A673 (cell line): ENCODE data around the gene PFKP.

Experiments
- EZH2 ChIP-seq: fragments of 200-600 bp; sonication (generic); IDR thresholded peaks from 2 replicates; pipeline ENCODE4 v1.6.1; 2017; ENCODE audit warnings: borderline replicate concordance, low read depth, mild to moderate bottlenecking, mixed read lengths, antibody characterized with exemption, low read length; ENCODE audit not compliant: poor library complexity, severe bottlenecking
- TF ChIP-seq, protein P1 (sequence below): fragments of 300-800, 200-600 bp; sonication (generic); conservative IDR thresholded peaks from 2 replicates; pipeline ENCODE4 v1.5.1; 2017; ENCODE audit warnings: low read depth, mild to moderate bottlenecking, antibody characterized with exemption, low read length, moderate library complexity, mixed read lengths

DNA sequence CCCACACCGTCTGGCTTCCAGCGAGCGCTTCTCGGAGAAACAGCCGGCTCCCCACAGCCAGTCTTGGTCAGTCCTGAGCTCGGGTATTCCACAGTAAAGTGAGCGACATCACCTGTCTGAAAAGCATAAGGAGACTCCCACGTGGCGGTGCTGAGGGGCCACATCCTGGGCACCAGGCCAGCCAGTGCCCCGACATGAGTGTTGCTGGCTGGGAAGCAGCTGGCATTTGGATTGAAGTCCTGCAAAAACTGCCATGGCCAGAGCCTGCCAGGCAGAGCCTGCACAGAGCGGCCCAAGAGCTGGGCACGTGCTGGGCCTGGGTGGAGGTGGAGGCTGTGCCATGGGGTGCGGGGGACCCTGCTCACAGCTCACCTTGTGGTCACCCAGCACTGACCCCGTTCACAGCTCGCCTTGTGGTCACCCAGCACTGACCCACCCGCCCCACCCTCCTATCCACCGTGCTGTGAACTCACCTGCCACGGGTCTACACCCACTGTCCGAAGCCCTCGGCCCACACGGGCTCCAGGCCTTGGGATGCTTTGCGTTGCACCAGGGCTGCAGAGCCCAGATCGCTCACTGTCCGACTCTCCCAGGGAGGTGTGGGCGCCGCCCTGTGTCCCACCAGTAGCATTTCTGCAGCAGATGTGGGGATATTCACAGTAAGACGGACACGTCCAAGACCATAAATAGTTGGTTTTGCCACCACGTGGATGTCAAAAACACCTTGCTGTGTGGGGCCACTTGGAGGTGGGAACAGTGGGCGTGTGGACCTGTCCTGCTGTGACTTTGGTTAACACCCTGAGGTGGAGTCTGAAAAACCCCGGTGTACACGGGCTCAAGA, 56.4 kb downstream of the PFKP start:
- TF ChIP-seq, protein P1, sequence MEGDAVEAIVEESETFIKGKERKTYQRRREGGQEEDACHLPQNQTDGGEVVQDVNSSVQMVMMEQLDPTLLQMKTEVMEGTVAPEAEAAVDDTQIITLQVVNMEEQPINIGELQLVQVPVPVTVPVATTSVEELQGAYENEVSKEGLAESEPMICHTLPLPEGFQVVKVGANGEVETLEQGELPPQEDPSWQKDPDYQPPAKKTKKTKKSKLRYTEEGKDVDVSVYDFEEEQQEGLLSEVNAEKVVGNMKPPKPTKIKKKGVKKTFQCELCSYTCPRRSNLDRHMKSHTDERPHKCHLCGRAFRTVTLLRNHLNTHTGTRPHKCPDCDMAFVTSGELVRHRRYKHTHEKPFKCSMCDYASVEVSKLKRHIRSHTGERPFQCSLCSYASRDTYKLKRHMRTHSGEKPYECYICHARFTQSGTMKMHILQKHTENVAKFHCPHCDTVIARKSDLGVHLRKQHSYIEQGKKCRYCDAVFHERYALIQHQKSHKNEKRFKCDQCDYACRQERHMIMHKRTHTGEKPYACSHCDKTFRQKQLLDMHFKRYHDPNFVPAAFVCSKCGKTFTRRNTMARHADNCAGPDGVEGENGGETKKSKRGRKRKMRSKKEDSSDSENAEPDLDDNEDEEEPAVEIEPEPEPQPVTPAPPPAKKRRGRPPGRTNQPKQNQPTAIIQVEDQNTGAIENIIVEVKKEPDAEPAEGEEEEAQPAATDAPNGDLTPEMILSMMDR = no peak
- TF ChIP-seq EZH2 = no peak
